Heart left ventricle (tissue), 13 donors: ENCODE data around the gene LRRC46.

ENCODE experiments used
- CTCF ChIP-seq, 12 donors: fragments of 200-600 bp; sonication (generic) in 4 of 12; IDR thresholded peaks; one replicate each; pipeline versions ENCODE4 v1.5.0 to v1.8.0; 2018 to 2022; ENCODE audit warnings: antibody characterized with exemption in 12 of 12, mild to moderate bottlenecking in 5 of 12
- POLR2A ChIP-seq, 2 donors: fragments of 450-650 bp; IDR thresholded peaks; one replicate each; pipeline ENCODE4 v1.6.1; 2017; ENCODE audit warnings: antibody characterized with exemption in 2 of 2, mild to moderate bottlenecking in 2 of 2, moderate library complexity in 2 of 2
- donor health status: ischemic (EF 13 %, LVEDD 7.1; RV severe dilation, severe dysfunction).
- donor health status: DM: no; HTN: yes; CAD: no.
- donor health status: DM: no; HTN: no; CAD: no.
- donor health status: ischemic (EF 25% LVEDD 6.9; RV normal size, moderate dysfunction).
- donor health status: ischemic (EF 25% LVEDD 5.7; RV mildly dilated, moderate dysfunction).
- donor health status: ischemic (EF 35%, LVEDD 5.7; RV mildly dilated, moderate dysfunction).
- donor health status: nonischemic (EF 11% LVEDD 7.7; RV severe dilation, severe dysfunction).
- donor health status: DM: yes; HTN: yes; CAD: no.
- donor health status: PGD.
- donor health status: ischemic (EF 29% LVEDD 5.4; RV normal size, mild dysfunction).
- donor health status: nonischemic (EF 23%, LVEDD 6.1; RV moderate dilation, normal function).

GRCh38 chr17:47812146-47812920 lies 19.1 kb upstream of the LRRC46 start:
- TF ChIP-seq POLR2A (IDR thresholded peaks at IDR 0.05), result no peak
- no peak for TF ChIP-seq CTCF (IDR thresholded peaks at IDR 0.05)
